Measurements from ENCODE around the gene PACSIN1. TPM values are rescaled to one million over a fixed set of nuclear protein-coding genes. Genes with fewer than 3 reads are reported as not detected.

The PACSIN1 gene
- polyA plus RNA-seq, 2 donors = 0.01 to 0.04 TPM

DNA sequence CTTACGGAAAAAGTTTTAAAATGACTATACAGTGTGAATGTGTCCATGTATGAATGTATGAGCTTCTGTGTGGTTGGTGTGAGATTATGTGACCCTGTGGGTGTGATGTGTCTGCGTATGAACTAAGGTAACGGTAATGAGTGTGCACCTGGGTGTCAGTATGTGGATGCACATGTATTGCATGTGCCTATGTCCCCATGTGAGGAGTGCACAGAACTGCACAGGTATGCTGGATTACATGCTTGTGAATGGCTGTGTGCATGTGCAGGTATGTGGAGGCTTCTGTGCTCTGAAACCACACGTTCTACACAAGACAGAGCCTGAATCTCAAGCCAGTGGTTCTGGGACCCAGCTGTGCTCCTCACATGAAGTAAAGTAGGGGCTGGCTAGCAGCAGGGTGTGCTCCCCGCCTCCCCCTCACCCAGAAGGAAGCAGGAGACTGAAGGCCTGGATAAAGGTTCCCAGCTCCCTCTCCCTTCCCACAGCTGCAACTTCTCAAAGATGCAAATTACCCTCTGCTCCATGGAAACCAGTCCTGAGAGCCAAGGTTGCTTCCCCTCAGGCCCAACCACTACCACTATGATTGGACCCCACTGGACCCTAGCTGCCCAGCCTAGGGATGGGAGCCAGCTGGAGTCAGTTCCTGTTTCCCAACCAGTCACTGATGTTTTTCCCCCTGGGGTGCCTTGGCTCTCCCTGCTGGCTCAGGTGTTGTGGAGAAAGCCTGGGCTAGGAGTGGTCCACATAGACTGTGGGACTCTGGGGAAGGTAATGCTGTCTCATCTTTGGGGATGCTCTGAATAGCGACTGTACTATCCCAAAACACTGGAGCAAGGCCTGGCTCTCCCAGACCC lies 115.1 kb downstream of the PACSIN1 start:
- H3K27me3 ChIP-seq (ENCODE audit: control insufficient read depth in 1 of 2, insufficient read depth in 2 of 2, low read length in 2 of 2) = no peaks in the 10 kb centered on the region
- peaks cover 0 to 2% of the 10 kb centered on the region in 2 donors for H3K4me1 ChIP-seq (ENCODE audit: control insufficient read depth in 2 of 2, insufficient read depth in 2 of 2, low read length in 1 of 2)
- 75 to 86% methylated on average over 6 of the region's 6 CpGs for WGBS, 2 donors
- no peaks in the 10 kb centered on the region for H3K9me3 ChIP-seq (ENCODE audit: control insufficient read depth in 2 of 2, insufficient read depth in 1 of 2, low read depth in 1 of 2, low read length in 1 of 2)
- H3K27ac ChIP-seq (ENCODE audit: low read depth in 2 of 2, low read length in 1 of 2) = no peak overlapping the region
- H3K4me3 ChIP-seq (ENCODE audit: low read depth in 1 of 2, low read length in 2 of 2) = no peak overlapping the region
- H3K36me3 ChIP-seq (ENCODE audit: control insufficient read depth in 2 of 2, insufficient read depth in 2 of 2, low read length in 1 of 2) = peaks cover 0 to 4% of the 10 kb centered on the region in 2 donors

- WGBS, 2 donors = 94 to 96% methylated on average over 4 of the region's 4 CpGs
- Histone ChIP-seq H3K4me1 (ENCODE audit: control insufficient read depth in 2 of 2, insufficient read depth in 2 of 2, low read length in 1 of 2) (no peaks in the 10 kb centered on the region), H3K9me3 (ENCODE audit: control insufficient read depth in 2 of 2, insufficient read depth in 1 of 2, low read depth in 1 of 2, low read length in 1 of 2) (no peaks in the 10 kb centered on the region), H3K36me3 (ENCODE audit: control insufficient read depth in 2 of 2, insufficient read depth in 2 of 2, low read length in 1 of 2) (peaks cover 0 to 4% of the 10 kb centered on the region in 2 donors), H3K27ac (ENCODE audit: low read depth in 2 of 2, low read length in 1 of 2) (no peak overlapping the region), H3K27me3 (ENCODE audit: control insufficient read depth in 1 of 2, insufficient read depth in 2 of 2, low read length in 2 of 2) (no peaks in the 10 kb centered on the region), H3K4me3 (ENCODE audit: low read depth in 1 of 2, low read length in 2 of 2) (no peak overlapping the region)
Measured at GRCh38 chr6:34581561-34581920, 115.7 kb downstream of the PACSIN1 start.

DNA sequence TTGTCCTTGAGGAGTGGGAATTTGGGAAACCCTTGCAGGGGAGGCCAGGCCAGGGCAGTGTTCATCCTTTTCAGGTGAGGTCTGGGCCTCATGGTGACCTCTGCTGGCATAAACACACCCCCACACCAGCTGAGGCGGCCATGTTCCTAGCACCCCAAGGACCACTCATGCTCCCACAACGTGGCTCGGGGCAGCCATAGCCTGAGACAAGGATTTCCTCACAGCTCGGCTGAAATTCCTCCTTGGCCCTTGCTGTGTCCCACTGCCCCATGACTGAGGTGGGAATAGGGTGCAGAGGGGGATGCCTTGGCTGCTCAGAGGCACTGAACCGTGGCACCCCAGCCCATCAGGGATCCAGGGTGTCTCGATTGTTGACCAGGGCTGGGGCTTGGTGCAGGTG lies 117.6 kb downstream of the PACSIN1 start:
- H3K4me1 ChIP-seq (ENCODE audit: control insufficient read depth in 2 of 2, insufficient read depth in 2 of 2, low read length in 1 of 2) = no peaks in the 10 kb centered on the region
- 93 to 94% methylated on average over 6 of the region's 6 CpGs for WGBS, 2 donors
- H3K4me3 ChIP-seq (ENCODE audit: low read depth in 1 of 2, low read length in 2 of 2) = no peak overlapping the region
- H3K36me3 ChIP-seq (ENCODE audit: control insufficient read depth in 2 of 2, insufficient read depth in 2 of 2, low read length in 1 of 2) = peaks cover 0 to 11% of the 10 kb centered on the region in 2 donors
- H3K9me3 ChIP-seq (ENCODE audit: control insufficient read depth in 2 of 2, insufficient read depth in 1 of 2, low read depth in 1 of 2, low read length in 1 of 2) = no peaks in the 10 kb centered on the region
- H3K27ac ChIP-seq (ENCODE audit: low read depth in 2 of 2, low read length in 1 of 2) = no peak overlapping the region
- no peaks in the 10 kb centered on the region for H3K27me3 ChIP-seq (ENCODE audit: control insufficient read depth in 1 of 2, insufficient read depth in 2 of 2, low read length in 2 of 2)

GRCh38 chr6:34583861-34584604 lies 118.2 kb downstream of the PACSIN1 start:
- H3K36me3 ChIP-seq (ENCODE audit: control insufficient read depth in 2 of 2, insufficient read depth in 2 of 2, low read length in 1 of 2) = peaks cover 0 to 15% of the 10 kb centered on the region in 2 donors
- 74 to 82% methylated on average over 3 to 5 of the region's 5 CpGs for WGBS, 2 donors
- H3K27ac ChIP-seq (ENCODE audit: low read depth in 2 of 2, low read length in 1 of 2) = no peak overlapping the region
- H3K9me3 ChIP-seq (ENCODE audit: control insufficient read depth in 2 of 2, insufficient read depth in 1 of 2, low read depth in 1 of 2, low read length in 1 of 2) = no peaks in the 10 kb centered on the region
- no peak overlapping the region for H3K4me3 ChIP-seq (ENCODE audit: low read depth in 1 of 2, low read length in 2 of 2)
- no peaks in the 10 kb centered on the region for H3K27me3 ChIP-seq (ENCODE audit: control insufficient read depth in 1 of 2, insufficient read depth in 2 of 2, low read length in 2 of 2)
- no peaks in the 10 kb centered on the region for H3K4me1 ChIP-seq (ENCODE audit: control insufficient read depth in 2 of 2, insufficient read depth in 2 of 2, low read length in 1 of 2)

DNA sequence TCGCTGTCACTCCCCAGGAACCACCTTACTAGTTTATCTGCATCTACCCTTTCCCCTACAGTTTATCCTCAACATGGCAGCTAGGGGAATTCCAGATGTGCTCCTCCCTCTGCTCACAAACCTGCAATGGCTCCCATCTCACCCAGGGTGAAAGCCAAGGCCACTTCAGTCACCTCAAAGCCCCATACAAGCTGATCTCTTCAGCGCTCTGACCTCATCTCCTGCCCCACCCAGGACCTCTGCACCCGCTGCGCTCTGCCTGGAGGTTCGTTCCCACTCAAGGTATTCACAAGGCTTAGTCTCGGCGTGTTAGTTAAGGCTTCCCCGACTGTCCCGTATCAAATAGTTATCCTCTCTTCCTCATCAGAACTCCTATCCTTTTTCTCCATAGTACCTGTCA lies 118.8 kb downstream of the PACSIN1 start:
- Histone ChIP-seq H3K27me3 (ENCODE audit: control insufficient read depth in 1 of 2, insufficient read depth in 2 of 2, low read length in 2 of 2) (no peaks in the 10 kb centered on the region), H3K27ac (ENCODE audit: low read depth in 2 of 2, low read length in 1 of 2) (no peak overlapping the region), H3K4me1 (ENCODE audit: control insufficient read depth in 2 of 2, insufficient read depth in 2 of 2, low read length in 1 of 2) (no peaks in the 10 kb centered on the region), H3K4me3 (ENCODE audit: low read depth in 1 of 2, low read length in 2 of 2) (no peak overlapping the region), H3K9me3 (ENCODE audit: control insufficient read depth in 2 of 2, insufficient read depth in 1 of 2, low read depth in 1 of 2, low read length in 1 of 2) (no peaks in the 10 kb centered on the region), H3K36me3 (ENCODE audit: control insufficient read depth in 2 of 2, insufficient read depth in 2 of 2, low read length in 1 of 2) (peaks cover 0 to 20% of the 10 kb centered on the region in 2 donors)
- WGBS, 2 donors = 96 to 98% methylated on average over 9 of the region's 9 CpGs

Other genes with a start within 250 kb of the PACSIN1 start
- gene HMGA1, start 229.2 kb upstream of the PACSIN1 start, polyA plus RNA-seq = 100 to 1,000 TPM; 202 to 211 TPM
- 10 to 100 TPM; 31.7 to 36.6 TPM for gene SMIM29, start 217.1 kb upstream of the PACSIN1 start, polyA plus RNA-seq
- 1 to 10 TPM; 7.9 to 8.5 TPM for gene NUDT3, start 73.4 kb upstream of the PACSIN1 start, polyA plus RNA-seq
- 1,000 to 10,000 TPM; 1,884 to 2,829 TPM for gene RPS10, start 40.0 kb upstream of the PACSIN1 start, polyA plus RNA-seq
- gene SPDEF, start 90.3 kb downstream of the PACSIN1 start, polyA plus RNA-seq = under 1 TPM; 0.08 TPM
- gene ILRUN, start 230.7 kb downstream of the PACSIN1 start, polyA plus RNA-seq = 10 to 100 TPM; 27.8 to 32.7 TPM